ENCODE data around the gene NFKBIB. TPM values are rescaled to one million over a fixed set of nuclear protein-coding genes. Genes with fewer than 3 reads are reported as not detected.

NFKBIB gene
- total RNA-seq, 1 experiment from 2014 or later, result 51.2 TPM

GRCh38 chr19:38949580-38950367, 50.0 kb downstream of the NFKBIB start:
- DNase-seq (ENCODE audit: low read depth, low spot score) (no peak), ATAC-seq (no peak)
- Histone ChIP-seq H3K9me3 (ENCODE audit: control insufficient read depth in 1 of 2, insufficient read depth in 1 of 2, low read depth in 1 of 2, low read length in 2 of 2) (no peaks in the 10 kb centered on the region), H2AFZ (ENCODE audit: low read depth, low read length, poor library complexity, severe bottlenecking) (no peak overlapping the region), H3K4me2 (ENCODE audit: low read length) (no peak overlapping the region), H3K79me2 (ENCODE audit: insufficient read depth, low read length) (no peaks in the 10 kb centered on the region), H3K4me1 (ENCODE audit: control insufficient read depth in 1 of 2, insufficient read depth in 2 of 2, low read length in 2 of 2) (peaks cover 3 to 10% of the 10 kb centered on the region in 2 experiments), H3K9me2 (ENCODE audit: insufficient read depth) (no peaks in the 10 kb centered on the region), H3K9ac (ENCODE audit: low read length) (no peak overlapping the region), H3K4me3 (replicated peaks in 1 of 2; ENCODE audit: low read depth in 1 of 2, low read length in 2 of 2) (no peak overlapping the region), H3K27me3 (ENCODE audit: insufficient read depth, low read length) (no peaks in the 10 kb centered on the region), H4K20me1 (ENCODE audit: insufficient read depth) (no peaks in the 10 kb centered on the region), H3K36me3 (ENCODE audit: control insufficient read depth in 1 of 2, insufficient read depth in 2 of 2, low read length in 2 of 2) (no peaks in the 10 kb centered on the region), H3K27ac (ENCODE audit: low read depth, low read length) (no peak overlapping the region)
- ChIA-PET RAD21 (ENCODE audit: low non-redundant PET in 1 of 2, low total read pairs in 2 of 2, uncharacterized antibody in 2 of 2, unreplicated experiment in 2 of 2) (no interaction called here), CTCF (no interaction called here), POLR2A (no interaction called here)
- TF ChIP-seq CBX3 (IDR thresholded peaks at IDR 0.05; ENCODE audit: low read depth) (no peak), POLR2AphosphoS5 (IDR thresholded peaks at IDR 0.05; ENCODE audit: low read depth, low read length) (no peak)
- no TSS peak for BruUV-seq (replicated peaks)
- intact Hi-C loops (cut with micrococcal nuclease), result no loop called here

DNA sequence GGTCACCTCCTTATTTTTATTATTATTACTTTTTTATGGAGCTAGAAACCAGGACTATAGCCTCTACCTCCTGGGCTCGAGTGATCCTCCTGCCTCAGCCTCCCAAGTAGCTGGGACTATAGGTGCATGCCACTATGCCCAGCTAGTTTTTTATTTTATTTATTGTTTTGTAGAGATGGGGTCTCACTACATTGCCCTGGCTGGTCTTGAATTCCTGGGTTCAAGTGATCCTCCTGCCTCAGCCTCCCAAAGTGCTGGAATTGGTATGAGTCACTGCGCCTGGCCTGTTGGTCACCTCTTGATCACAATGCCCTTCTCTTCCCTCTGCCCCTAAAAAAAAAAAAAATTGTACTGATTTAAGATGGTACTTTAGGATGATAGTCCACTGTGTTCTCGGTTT, 51.4 kb downstream of the NFKBIB start:
- no peak overlapping the region for H3K4me3 ChIP-seq (replicated peaks in 1 of 2; ENCODE audit: low read depth in 1 of 2, low read length in 2 of 2)
- ChIA-PET RAD21 (ENCODE audit: low non-redundant PET in 1 of 2, low total read pairs in 2 of 2, uncharacterized antibody in 2 of 2, unreplicated experiment in 2 of 2) (interaction anchor here in 1 of 2 experiments (0.7 kb wide), 1 partner anchor 304 kb away, joined by 4 read pairs; no protein-coding TSS in a partner anchor), POLR2A (no interaction called here), CTCF (interaction anchor here (1.0 to 1.6 kb wide), 2 partner anchors 20 to 473 kb away, joined by 3 read pairs; partner anchors contain the start of genes MRPS12 and SARS2)
- no peaks in the 10 kb centered on the region for H3K9me3 ChIP-seq (ENCODE audit: control insufficient read depth in 1 of 2, insufficient read depth in 1 of 2, low read depth in 1 of 2, low read length in 2 of 2)
- H3K9me2 ChIP-seq (ENCODE audit: insufficient read depth), result no peaks in the 10 kb centered on the region
- H3K36me3 ChIP-seq (ENCODE audit: control insufficient read depth in 1 of 2, insufficient read depth in 2 of 2, low read length in 2 of 2), result no peaks in the 10 kb centered on the region
- no TSS peak for BruUV-seq (replicated peaks)
- ATAC-seq (no peak), DNase-seq (ENCODE audit: low read depth, low spot score) (no peak)
- H2AFZ ChIP-seq (ENCODE audit: low read depth, low read length, poor library complexity, severe bottlenecking), result no peak overlapping the region
- H3K4me1 ChIP-seq (ENCODE audit: control insufficient read depth in 1 of 2, insufficient read depth in 2 of 2, low read length in 2 of 2), result peaks cover 3 to 10% of the 10 kb centered on the region in 2 experiments
- intact Hi-C loops (cut with micrococcal nuclease), result no loop called here
- no peak overlapping the region for H3K27ac ChIP-seq (ENCODE audit: low read depth, low read length)
- no peaks in the 10 kb centered on the region for H4K20me1 ChIP-seq (ENCODE audit: insufficient read depth)
- no peaks in the 10 kb centered on the region for H3K27me3 ChIP-seq (ENCODE audit: insufficient read depth, low read length)
- no peak overlapping the region for H3K4me2 ChIP-seq (ENCODE audit: low read length)
- H3K79me2 ChIP-seq (ENCODE audit: insufficient read depth, low read length), result no peaks in the 10 kb centered on the region
- no peak overlapping the region for H3K9ac ChIP-seq (ENCODE audit: low read length)
- TF ChIP-seq ZBTB33 (IDR thresholded peaks at IDR 0.05; ENCODE audit: extremely low read depth, insufficient replicate concordance, low read length) (no peak), ATF3 (IDR thresholded peaks at IDR 0.05) (no peak), REST (IDR thresholded peaks at IDR 0.05; ENCODE audit: low read depth) (no peak), CBX3 (IDR thresholded peaks at IDR 0.05; ENCODE audit: low read depth) (no peak), POLR2AphosphoS5 (IDR thresholded peaks at IDR 0.05; ENCODE audit: low read depth, low read length) (no peak), SRF (IDR thresholded peaks at IDR 0.05; ENCODE audit: low read depth) (no peak), EGR1 (IDR thresholded peaks at IDR 0.05; ENCODE audit: low read depth) (no peak), ELF1 (IDR thresholded peaks at IDR 0.05; ENCODE audit: borderline replicate concordance, low read depth) (no peak), POLR2A (IDR thresholded peaks at IDR 0.05; ENCODE audit: borderline replicate concordance, extremely low read depth, insufficient read depth, insufficient read length) (no peak), EZH2 (IDR thresholded peaks at IDR 0.05) (no peak), SP1 (IDR thresholded peaks at IDR 0.05; ENCODE audit: low read depth) (no peak), FOSL1 (IDR thresholded peaks at IDR 0.05; ENCODE audit: low read depth) (no peak), CEBPB (IDR thresholded peaks at IDR 0.05; ENCODE audit: low read depth) (no peak)
- TF ChIP-seq, protein P1, sequence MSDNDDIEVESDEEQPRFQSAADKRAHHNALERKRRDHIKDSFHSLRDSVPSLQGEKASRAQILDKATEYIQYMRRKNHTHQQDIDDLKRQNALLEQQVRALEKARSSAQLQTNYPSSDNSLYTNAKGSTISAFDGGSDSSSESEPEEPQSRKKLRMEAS (IDR thresholded peaks at IDR 0.05), result no peak
